Fibroblast of villous mesenchyme (primary cell): Measurements from ENCODE around the gene AMY1C. TPM values are rescaled to one million over a fixed set of nuclear protein-coding genes. Genes with fewer than 3 reads are reported as not detected.

ENCODE experiments used
- DNase-seq: peaks from one replicate; pipeline ENCODE4 v3.0.0-alpha.2; 2010; ENCODE audit warnings: low read depth
- H3K4me3 ChIP-seq: 2 replicates; pipeline ENCODE4 v1.5.1; 2011; ENCODE audit warnings: low read depth, mild to moderate bottlenecking, low read length
- total RNA-seq: library from RNA; depleted of rRNA; stranded (reverse); fragments of >200 nt; gene quantifications from 2 replicates; pipeline ENCODE4 v1.2.3, GENCODE V29; 2012
- TF ChIP-seq, protein P1 (sequence below): IDR thresholded peaks from 2 replicates; pipeline ENCODE4 v1.5.1; 2012; ENCODE audit warnings: low read depth, mild to moderate bottlenecking, low read length; ENCODE audit not compliant: insufficient read depth

AMY1C gene
- total RNA-seq, 1 donor, result not detected

DNA sequence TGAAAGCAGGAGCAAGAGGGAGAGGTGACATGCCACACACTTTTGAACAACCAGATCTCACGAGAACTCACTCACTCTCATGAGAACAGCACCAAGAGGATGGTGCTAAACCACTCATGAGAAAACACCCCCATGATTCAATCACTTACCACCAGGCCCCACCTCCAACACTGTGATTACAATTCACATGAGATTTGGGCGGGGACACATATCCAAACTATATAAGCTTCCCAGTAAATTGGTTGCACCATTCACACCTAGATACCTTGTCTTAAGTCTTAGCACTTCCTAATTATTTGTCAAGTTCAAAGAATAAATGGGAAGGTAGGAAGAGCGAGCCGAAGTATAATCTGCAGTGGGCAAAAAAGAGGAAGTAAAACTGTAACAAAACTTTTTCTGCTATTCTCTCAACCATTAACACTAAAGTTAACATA, 34.3 kb downstream of the AMY1C start:
- DNase-seq, result no peak
- H3K4me3 ChIP-seq, result no peak overlapping the region
- TF ChIP-seq, protein P1, sequence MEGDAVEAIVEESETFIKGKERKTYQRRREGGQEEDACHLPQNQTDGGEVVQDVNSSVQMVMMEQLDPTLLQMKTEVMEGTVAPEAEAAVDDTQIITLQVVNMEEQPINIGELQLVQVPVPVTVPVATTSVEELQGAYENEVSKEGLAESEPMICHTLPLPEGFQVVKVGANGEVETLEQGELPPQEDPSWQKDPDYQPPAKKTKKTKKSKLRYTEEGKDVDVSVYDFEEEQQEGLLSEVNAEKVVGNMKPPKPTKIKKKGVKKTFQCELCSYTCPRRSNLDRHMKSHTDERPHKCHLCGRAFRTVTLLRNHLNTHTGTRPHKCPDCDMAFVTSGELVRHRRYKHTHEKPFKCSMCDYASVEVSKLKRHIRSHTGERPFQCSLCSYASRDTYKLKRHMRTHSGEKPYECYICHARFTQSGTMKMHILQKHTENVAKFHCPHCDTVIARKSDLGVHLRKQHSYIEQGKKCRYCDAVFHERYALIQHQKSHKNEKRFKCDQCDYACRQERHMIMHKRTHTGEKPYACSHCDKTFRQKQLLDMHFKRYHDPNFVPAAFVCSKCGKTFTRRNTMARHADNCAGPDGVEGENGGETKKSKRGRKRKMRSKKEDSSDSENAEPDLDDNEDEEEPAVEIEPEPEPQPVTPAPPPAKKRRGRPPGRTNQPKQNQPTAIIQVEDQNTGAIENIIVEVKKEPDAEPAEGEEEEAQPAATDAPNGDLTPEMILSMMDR, result no peak

DNA sequence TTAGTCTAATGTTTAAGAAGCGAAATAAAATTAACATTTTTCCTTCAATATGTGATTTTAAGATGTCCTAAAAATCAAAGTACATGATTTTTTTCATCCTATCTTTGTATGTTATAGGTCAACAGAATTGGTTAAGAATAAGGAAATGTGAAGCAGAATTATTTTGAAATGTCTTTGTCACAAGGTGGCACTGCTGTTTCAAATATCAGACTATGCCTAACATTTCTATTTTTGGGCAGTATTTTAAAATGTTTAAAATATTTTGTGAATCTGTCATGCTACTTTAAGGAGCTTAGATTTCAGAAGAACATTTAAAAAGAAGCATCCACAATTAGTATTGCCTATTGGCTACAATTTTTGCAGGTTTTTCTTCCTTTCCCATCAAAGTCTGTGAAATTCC, 38.7 kb downstream of the AMY1C start:
- TF ChIP-seq, protein P1, result no peak
- H3K4me3 ChIP-seq, result no peak overlapping the region
- DNase-seq, result peak; percentile 0

DNA sequence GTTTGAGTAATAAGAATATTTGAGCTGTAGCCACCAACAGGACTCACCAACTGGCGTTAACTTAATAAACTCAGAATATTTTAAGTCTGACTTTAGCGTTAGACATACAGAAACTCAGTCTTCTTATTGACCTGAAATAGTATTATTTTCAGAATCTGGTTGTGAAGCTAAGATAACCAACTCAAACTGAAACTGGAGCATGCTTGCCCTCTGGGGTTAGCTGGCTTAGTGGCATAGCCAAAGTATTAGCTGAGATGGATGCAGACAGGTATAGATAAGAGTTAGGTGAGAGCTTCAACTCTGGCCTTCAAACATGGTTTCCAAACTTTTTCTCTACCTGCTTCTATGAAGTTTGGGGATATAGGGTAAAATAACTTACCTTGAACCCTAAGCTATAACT, 40.5 kb downstream of the AMY1C start:
- H3K4me3 ChIP-seq, result no peak overlapping the region
- no peak for DNase-seq
- TF ChIP-seq, protein P1, result no peak

Other genes starting within 250 kb of the AMY1C start
- 12.9 and 16.0 TPM in 2 replicates for gene RNPC3, start 224.2 kb upstream of the AMY1C start, total RNA-seq
- gene AMY2B, start 178.3 kb upstream of the AMY1C start, total RNA-seq, result 2.9 and 3.5 TPM in 2 replicates
- not detected in 2 replicates for gene AMY2A, start 132.5 kb upstream of the AMY1C start, total RNA-seq
- not detected in 2 replicates for gene AMY1A, start 94.1 kb upstream of the AMY1C start, total RNA-seq
- gene AMY1B, start 53.7 kb upstream of the AMY1C start, total RNA-seq, result not detected in 2 replicates